ENCODE results near the gene TNS4. TPM values are rescaled to one million over a fixed set of nuclear protein-coding genes. Genes with fewer than 3 reads are reported as not detected.

TNS4 gene
- total and polyA plus RNA-seq, 8 donors = 0.03 to 1.6 (median 0.18) TPM; not detected in 2

DNA sequence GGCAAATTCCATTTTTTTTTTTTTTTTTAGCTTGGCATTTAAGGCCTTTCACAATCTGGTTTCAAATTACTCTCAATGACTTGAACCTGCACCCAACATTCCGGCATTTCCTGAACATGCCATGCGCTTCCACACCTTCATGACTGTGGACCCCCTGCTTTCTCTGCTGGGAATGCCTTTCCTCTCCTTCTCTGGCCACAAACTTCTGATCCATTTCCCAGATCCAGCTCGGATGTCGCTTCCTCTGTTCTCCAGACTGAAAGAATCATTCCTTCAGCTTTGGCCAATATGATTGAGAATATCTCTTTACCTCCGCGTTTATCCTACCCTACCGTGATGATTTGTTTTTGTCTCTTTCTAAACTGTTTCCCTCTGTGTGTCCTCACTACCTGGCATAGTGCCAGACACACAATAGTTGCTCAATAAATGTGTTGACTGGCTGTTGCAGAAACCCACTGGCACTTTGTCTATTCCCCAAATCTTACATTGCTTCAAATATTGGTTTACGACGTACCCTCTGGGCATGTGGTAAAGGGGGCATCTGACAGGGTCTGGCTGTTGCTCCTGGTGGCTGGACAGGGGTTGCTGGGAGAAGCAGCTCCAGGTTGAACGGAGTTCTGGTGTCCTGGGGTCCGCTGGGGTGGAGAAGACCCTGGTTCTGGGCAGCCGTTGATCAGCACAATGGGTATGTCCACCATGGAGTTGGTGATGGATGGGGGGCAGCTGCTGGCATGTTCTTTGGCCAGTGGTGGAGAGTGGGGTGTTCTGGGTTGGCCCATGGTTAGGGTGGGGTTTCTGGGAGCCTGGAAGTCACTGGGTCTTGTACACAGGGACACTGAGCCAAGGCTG lies 14.7 kb downstream of the TNS4 start:
- TF ChIP-seq, protein P1, sequence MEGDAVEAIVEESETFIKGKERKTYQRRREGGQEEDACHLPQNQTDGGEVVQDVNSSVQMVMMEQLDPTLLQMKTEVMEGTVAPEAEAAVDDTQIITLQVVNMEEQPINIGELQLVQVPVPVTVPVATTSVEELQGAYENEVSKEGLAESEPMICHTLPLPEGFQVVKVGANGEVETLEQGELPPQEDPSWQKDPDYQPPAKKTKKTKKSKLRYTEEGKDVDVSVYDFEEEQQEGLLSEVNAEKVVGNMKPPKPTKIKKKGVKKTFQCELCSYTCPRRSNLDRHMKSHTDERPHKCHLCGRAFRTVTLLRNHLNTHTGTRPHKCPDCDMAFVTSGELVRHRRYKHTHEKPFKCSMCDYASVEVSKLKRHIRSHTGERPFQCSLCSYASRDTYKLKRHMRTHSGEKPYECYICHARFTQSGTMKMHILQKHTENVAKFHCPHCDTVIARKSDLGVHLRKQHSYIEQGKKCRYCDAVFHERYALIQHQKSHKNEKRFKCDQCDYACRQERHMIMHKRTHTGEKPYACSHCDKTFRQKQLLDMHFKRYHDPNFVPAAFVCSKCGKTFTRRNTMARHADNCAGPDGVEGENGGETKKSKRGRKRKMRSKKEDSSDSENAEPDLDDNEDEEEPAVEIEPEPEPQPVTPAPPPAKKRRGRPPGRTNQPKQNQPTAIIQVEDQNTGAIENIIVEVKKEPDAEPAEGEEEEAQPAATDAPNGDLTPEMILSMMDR (IDR thresholded peaks at IDR 0.05) = no peak
- H3K4me3 ChIP-seq = no peak overlapping the region
- peak overlapping the region; percentile 15 to 70 for H3K27ac ChIP-seq
- intact Hi-C loops (cut with DNase I) = no loop called here
- no peaks in the 10 kb centered on the region for H3K27me3 ChIP-seq
- H3K9me3 ChIP-seq = no peaks in the 10 kb centered on the region
- no peak for ATAC-seq
- H3K4me1 ChIP-seq = peaks cover 5 to 24% of the 10 kb centered on the region in 2 donors
- no peaks in the 10 kb centered on the region for H3K36me3 ChIP-seq
- DNase-seq = no peak

DNA sequence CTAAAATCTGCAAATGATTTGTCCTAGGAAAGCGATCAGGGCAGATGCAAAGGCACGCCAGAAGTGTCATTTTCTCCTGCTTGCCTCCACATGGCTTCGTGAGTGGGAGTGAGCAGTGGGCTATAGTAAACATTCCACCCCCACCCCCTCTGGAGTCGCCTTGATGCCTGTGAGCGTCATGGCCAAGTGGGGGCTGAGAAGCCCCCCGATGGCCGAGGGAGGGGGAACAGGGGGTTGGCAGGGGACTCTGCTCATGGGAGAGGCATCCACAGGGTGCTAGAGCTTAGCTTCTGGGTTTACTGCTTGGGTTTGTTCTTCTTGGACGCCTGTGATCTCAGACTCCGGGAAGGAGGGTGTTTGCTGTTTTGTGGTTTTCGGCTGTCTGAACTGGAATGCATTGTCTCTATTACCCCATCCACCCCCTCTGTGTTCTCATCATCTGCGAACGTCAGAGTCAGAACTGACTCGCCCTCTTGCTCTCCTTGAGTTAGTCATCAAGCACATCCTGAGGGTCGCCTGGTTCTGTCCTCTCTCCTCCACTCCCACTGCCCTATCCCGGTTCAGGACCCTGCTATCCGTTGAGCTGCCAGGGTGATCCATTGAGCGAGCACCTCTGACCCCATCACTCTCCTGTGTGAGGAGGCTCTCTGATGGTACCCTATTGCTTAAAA lies 15.4 kb downstream of the TNS4 start:
- intact Hi-C loops (cut with DNase I) = no loop called here
- Histone ChIP-seq H3K27ac (peak overlapping the region; percentile 15 to 70), H3K4me1 (peaks cover 5 to 28% of the 10 kb centered on the region in 2 donors), H3K36me3 (no peaks in the 10 kb centered on the region), H3K9me3 (no peaks in the 10 kb centered on the region), H3K4me3 (no peak overlapping the region), H3K27me3 (no peaks in the 10 kb centered on the region)
- TF ChIP-seq, protein P1 (IDR thresholded peaks at IDR 0.05) = no peak
- peak; percentile 53 for ATAC-seq
- DNase-seq = no peak

- peaks cover 6 to 31% of the 10 kb centered on the region in 2 donors for H3K4me1 ChIP-seq
- intact Hi-C loops (cut with DNase I) = no loop called here
- no peak for DNase-seq
- TF ChIP-seq, protein P1 (IDR thresholded peaks at IDR 0.05) = no peak
- H3K27ac ChIP-seq = peak overlapping the region in 1 of 2 donors; percentile 33
- H3K27me3 ChIP-seq = no peaks in the 10 kb centered on the region
- ATAC-seq = no peak
- no peaks in the 10 kb centered on the region for H3K36me3 ChIP-seq
- no peaks in the 10 kb centered on the region for H3K9me3 ChIP-seq
- H3K4me3 ChIP-seq = no peak overlapping the region
Observed at GRCh38 chr17:40484973-40485530, 16.4 kb downstream of the TNS4 start.

GRCh38 chr17:40484285-40484972 lies 17.0 kb downstream of the TNS4 start:
- DNase-seq = no peak
- H3K4me3 ChIP-seq = no peak overlapping the region
- no peaks in the 10 kb centered on the region for H3K36me3 ChIP-seq
- peaks cover 4 to 30% of the 10 kb centered on the region in 2 donors for H3K4me1 ChIP-seq
- TF ChIP-seq, protein P1 (IDR thresholded peaks at IDR 0.05) = no peak
- intact Hi-C loops (cut with DNase I) = no loop called here
- no peak for ATAC-seq
- H3K27me3 ChIP-seq = no peaks in the 10 kb centered on the region
- no peaks in the 10 kb centered on the region for H3K9me3 ChIP-seq
- no peak overlapping the region for H3K27ac ChIP-seq
